ENCODE measurements around the gene RALB. TPM values are rescaled to one million over a fixed set of nuclear protein-coding genes. Genes with fewer than 3 reads are reported as not detected.

RALB gene
- total and polyA plus RNA-seq, 2 of the 4 experiments (the other 2 are of a cell fraction) = 53.6 to 54.7 TPM

GRCh38 chr2:120220756-120221155 is 31.9 kb upstream of the RALB start:
- no peak overlapping the region for H4K91ac ChIP-seq (ENCODE audit: insufficient read depth, low read depth, low read length)
- H3K27ac ChIP-seq (ENCODE audit: insufficient read depth, low read length) = no peak overlapping the region
- no peak overlapping the region for H3K9ac ChIP-seq (ENCODE audit: low read depth, low read length)
- no peak overlapping the region for H2AFZ ChIP-seq (replicated peaks; ENCODE audit: low read length, poor library complexity)
- intact Hi-C loops (cut with micrococcal nuclease) = no loop called here
- H3K9me1 ChIP-seq (ENCODE audit: insufficient read depth, low read length) = peaks cover 8% of the 10 kb centered on the region; the same call in 1 of the 2 replicates
- H2BK15ac ChIP-seq (ENCODE audit: low read depth, low read length) = no peak overlapping the region
- dilution Hi-C loops (cut with HindIII; ENCODE audit: low sequenced_read_pairs, unreplicated experiment) = no loop called here
- in situ Hi-C loops (cut with MboI; ENCODE audit: low sequenced_read_pairs) = no loop called here
- no peak for DNase-seq
- no peak overlapping the region for H2BK5ac ChIP-seq (ENCODE audit: low read depth, low read length, poor library complexity, severe bottlenecking)
- no peak overlapping the region for H3K18ac ChIP-seq (ENCODE audit: low read depth, low read length)
- no peak overlapping the region for H2BK120ac ChIP-seq (ENCODE audit: low read depth, low read length)
- no peak overlapping the region for H3K23ac ChIP-seq (ENCODE audit: low read depth, low read length)
- H3K9me3 ChIP-seq (ENCODE audit: control insufficient read depth, insufficient read depth, low read length) = peaks cover 7% of the 10 kb centered on the region
- H3K56ac ChIP-seq (ENCODE audit: extremely low read depth, insufficient read depth, low read length) = no peak overlapping the region
- POLR2A ChIA-PET (ENCODE audit: unreplicated experiment) = no interaction called here
- CTCF ChIA-PET = no interaction called here
- H4K5ac ChIP-seq (ENCODE audit: low read depth, low read length) = no peak overlapping the region
- peaks cover 7% of the 10 kb centered on the region; the same call in 1 of the 2 replicates for H3K36me3 ChIP-seq (ENCODE audit: control insufficient read depth, insufficient read depth, low read length)
- no peak overlapping the region for H3K4ac ChIP-seq (ENCODE audit: low read depth, low read length)
- TF ChIP-seq, protein P1, sequence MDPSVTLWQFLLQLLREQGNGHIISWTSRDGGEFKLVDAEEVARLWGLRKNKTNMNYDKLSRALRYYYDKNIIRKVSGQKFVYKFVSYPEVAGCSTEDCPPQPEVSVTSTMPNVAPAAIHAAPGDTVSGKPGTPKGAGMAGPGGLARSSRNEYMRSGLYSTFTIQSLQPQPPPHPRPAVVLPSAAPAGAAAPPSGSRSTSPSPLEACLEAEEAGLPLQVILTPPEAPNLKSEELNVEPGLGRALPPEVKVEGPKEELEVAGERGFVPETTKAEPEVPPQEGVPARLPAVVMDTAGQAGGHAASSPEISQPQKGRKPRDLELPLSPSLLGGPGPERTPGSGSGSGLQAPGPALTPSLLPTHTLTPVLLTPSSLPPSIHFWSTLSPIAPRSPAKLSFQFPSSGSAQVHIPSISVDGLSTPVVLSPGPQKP (IDR thresholded peaks at IDR 0.05; ENCODE audit: borderline replicate concordance, low read depth, low read length) = no peak
- H3K4me2 ChIP-seq (ENCODE audit: low read depth, low read length) = no peak overlapping the region
- no peak overlapping the region for H3K14ac ChIP-seq (replicated peaks; ENCODE audit: low read depth, low read length)
- no peak overlapping the region for H2BK20ac ChIP-seq (ENCODE audit: low read depth, low read length)
- H3K27me3 ChIP-seq (ENCODE audit: control insufficient read depth, insufficient read depth, low read length) = no peaks in the 10 kb centered on the region
- H2AK9ac ChIP-seq (replicated peaks; ENCODE audit: low read depth, low read length, poor library complexity) = no peak overlapping the region
- no peak overlapping the region for H2AK5ac ChIP-seq (ENCODE audit: low read depth, low read length)
- no TSS peak for BruUV-seq (replicated peaks)
- H4K20me1 ChIP-seq (ENCODE audit: insufficient read depth, low read length) = no peaks in the 10 kb centered on the region
- no peak overlapping the region for H4K8ac ChIP-seq (ENCODE audit: low read depth in 2 of 2, low read length in 2 of 2)
- peaks cover 27 to 38% of the 10 kb centered on the region in 2 experiments for H3K79me1 ChIP-seq (ENCODE audit: low read depth in 1 of 2, low read length in 2 of 2)
- 100% methylated on average over 1 of the region's 2 CpGs; no CpG with 5 or more reads in 1 of the 2 experiments for WGBS, 2 experiments (ENCODE audit: extremely low coverage in 2 of 2, insufficient read length in 1 of 2)
- no peak for ATAC-seq (ENCODE audit: low read depth)
- H3K4me3 ChIP-seq (ENCODE audit: insufficient read depth, low read depth, low read length) = no peak overlapping the region
- peaks cover 12% of the 10 kb centered on the region for H3K4me1 ChIP-seq (ENCODE audit: control insufficient read depth, insufficient read depth, low read length)
